Progenitor cell of endocrine pancreas (in vitro differentiated cells): ENCODE measurements around the gene KCNQ5. TPM values are rescaled to one million over a fixed set of nuclear protein-coding genes. Genes with fewer than 3 reads are reported as not detected.

Experiments
- DNase-seq: peaks from one replicate; pipeline ENCODE4 v3.0.0; 2021; ENCODE audit warnings: low spot score; ENCODE audit not compliant: unreplicated experiment
- H3K27ac Mint-ChIP-seq: 2 replicates; pipeline ENCODE4 v1.8.0; 2021; ENCODE audit warnings: mild to moderate bottlenecking, moderate library complexity, mixed read lengths
- H3K27me3 Mint-ChIP-seq: 2 replicates; pipeline ENCODE4 v1.8.0; 2021; ENCODE audit warnings: mixed read lengths
- H3K36me3 Mint-ChIP-seq: 2 replicates; pipeline ENCODE4 v1.8.0; 2022; ENCODE audit warnings: mixed read lengths; ENCODE audit not compliant: insufficient read depth
- H3K4me1 Mint-ChIP-seq: 2 replicates; pipeline ENCODE4 v1.8.0; 2021; ENCODE audit warnings: low read depth, mixed read lengths
- H3K4me3 Mint-ChIP-seq: 2 replicates; pipeline ENCODE4 v1.8.0; 2021; ENCODE audit warnings: low read depth, mild to moderate bottlenecking, moderate library complexity, mixed read lengths
- H3K9me3 Mint-ChIP-seq: 2 replicates; pipeline ENCODE4 v1.8.0; 2021; ENCODE audit warnings: low read depth, mixed read lengths
- CTCF ChIP-seq: fragments of 200-600 bp; sonication (generic); IDR thresholded peaks from one replicate; pipeline ENCODE4 v1.5.0; 2021; ENCODE audit warnings: antibody characterized with exemption, mild to moderate bottlenecking; ENCODE audit not compliant: unreplicated experiment
- total RNA-seq: library from RNA; stranded (reverse); gene quantifications from 2 replicates; pipeline ENCODE4 v1.2.1, GENCODE V29; 2021

Gene KCNQ5
- total RNA-seq, 1 donor from 2014 or later: 1.0 TPM

GRCh38 chr6:72956272-72956671 is 334.4 kb downstream of the KCNQ5 start:
- Mint-ChIP-seq H3K36me3 (no peaks in the 10 kb centered on the region), H3K9me3 (no peaks in the 10 kb centered on the region), H3K27me3 (no peaks in the 10 kb centered on the region), H3K27ac (no peak overlapping the region), H3K4me3 (no peak overlapping the region), H3K4me1 (peaks cover 15% of the 10 kb centered on the region)
- DNase-seq: no peak
- no peak for TF ChIP-seq CTCF

DNA sequence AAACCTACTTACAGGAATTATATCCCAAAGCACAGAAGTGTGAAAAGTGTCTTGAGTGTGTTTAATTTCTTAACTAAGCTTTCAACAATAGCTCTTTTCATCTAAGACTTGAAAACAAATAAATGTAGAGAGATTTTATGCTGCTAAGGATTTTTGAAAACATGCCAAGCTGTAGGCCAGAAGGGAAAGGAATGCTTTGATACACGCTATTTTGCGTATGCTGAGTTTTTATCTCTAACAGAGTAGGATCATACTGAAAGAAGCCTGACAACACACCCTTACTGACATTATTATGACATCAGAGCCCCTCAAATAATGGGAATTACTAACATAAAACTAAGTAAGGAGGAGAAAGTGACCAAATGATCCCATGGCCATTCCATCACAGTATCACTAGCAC is 338.0 kb downstream of the KCNQ5 start:
- no peak for TF ChIP-seq CTCF
- H3K36me3 Mint-ChIP-seq: peaks cover 2% of the 10 kb centered on the region
- no peak for DNase-seq
- H3K4me1 Mint-ChIP-seq: peaks cover under 1% of the 10 kb centered on the region
- no peaks in the 10 kb centered on the region for H3K27me3 Mint-ChIP-seq
- no peaks in the 10 kb centered on the region for H3K9me3 Mint-ChIP-seq
- H3K4me3 Mint-ChIP-seq: no peak overlapping the region
- H3K27ac Mint-ChIP-seq: no peak overlapping the region

- Mint-ChIP-seq H3K27me3 (no peaks in the 10 kb centered on the region), H3K9me3 (no peaks in the 10 kb centered on the region), H3K36me3 (peaks cover 2% of the 10 kb centered on the region), H3K4me1 (no peaks in the 10 kb centered on the region), H3K27ac (no peak overlapping the region), H3K4me3 (no peak overlapping the region)
- no peak for DNase-seq
- no peak for TF ChIP-seq CTCF
Measured at GRCh38 chr6:72963946-72964345, 342.1 kb downstream of the KCNQ5 start.

DNA sequence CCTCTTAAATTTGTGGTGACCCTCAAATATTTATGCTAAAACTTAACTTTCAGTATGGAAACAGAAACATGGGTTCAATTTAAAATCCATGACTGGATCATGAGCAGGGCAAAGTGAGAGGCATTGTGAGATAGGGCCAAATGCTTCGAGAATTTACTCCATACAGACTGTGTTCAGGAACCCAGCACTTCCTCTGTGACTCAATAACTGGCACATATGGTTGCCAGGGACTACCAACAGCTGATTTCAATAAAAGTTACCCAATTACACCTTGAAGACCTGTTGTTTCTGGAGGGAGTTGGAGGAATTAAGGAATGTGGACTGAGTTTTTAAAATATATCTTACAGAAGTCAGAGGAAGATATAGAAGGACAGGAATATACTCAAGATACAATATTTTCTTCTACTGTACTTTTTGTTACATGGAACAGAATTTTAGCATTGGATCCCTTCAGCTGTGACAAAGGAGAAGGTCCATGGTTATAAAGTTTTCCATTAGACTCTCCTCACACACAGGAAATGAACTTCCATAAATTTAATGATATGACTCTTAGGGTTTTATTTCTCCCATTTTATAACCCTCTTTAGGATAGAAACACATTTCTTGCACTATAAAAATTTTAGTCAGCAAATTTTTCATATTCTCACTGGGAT is 344.9 kb downstream of the KCNQ5 start:
- DNase-seq: no peak
- Mint-ChIP-seq H3K27me3 (no peaks in the 10 kb centered on the region), H3K9me3 (no peaks in the 10 kb centered on the region), H3K36me3 (no peaks in the 10 kb centered on the region), H3K4me3 (no peak overlapping the region), H3K4me1 (no peaks in the 10 kb centered on the region), H3K27ac (no peak overlapping the region)
- TF ChIP-seq CTCF: no peak

GRCh38 chr6:72967329-72967728 is 345.5 kb downstream of the KCNQ5 start:
- Mint-ChIP-seq H3K36me3 (no peaks in the 10 kb centered on the region), H3K9me3 (no peaks in the 10 kb centered on the region), H3K4me3 (no peak overlapping the region), H3K4me1 (no peaks in the 10 kb centered on the region), H3K27ac (no peak overlapping the region), H3K27me3 (no peaks in the 10 kb centered on the region)
- no peak for TF ChIP-seq CTCF
- DNase-seq: no peak
